ENCODE data around the gene ZNF20.

ZNF20 gene

DNA sequence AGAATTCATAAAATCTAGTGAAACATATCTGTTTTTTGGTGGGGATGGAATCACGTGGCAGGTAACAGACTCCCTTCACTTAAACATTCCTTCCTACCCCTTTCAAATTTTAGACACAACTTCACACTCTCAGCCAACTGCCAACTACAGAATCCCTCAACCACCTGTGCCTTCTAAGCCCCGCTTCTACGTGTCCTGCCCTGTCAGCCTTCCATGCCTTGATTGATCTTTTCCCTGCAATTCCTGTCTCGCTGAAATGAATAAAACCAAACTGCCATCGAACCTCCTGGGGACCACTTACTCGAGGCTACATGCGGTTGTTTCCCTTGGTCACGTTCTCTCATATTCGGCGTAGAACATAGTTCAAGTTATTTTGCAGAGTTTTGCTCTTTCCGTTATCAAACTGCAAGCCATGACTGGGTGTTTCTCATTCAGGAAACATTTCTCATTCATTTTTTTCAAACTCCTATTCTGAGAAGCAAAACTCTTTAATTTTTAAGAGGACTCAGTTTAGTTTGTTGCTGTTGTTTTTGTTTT lies 15.2 kb upstream of the ZNF20 start:
- Histone ChIP-seq H3K27me3 (ENCODE audit: control insufficient read depth, insufficient read depth, low read length) (no peaks in the 10 kb centered on the region), H3K27ac (peak overlapping the region; percentile 73), H3K36me3 (ENCODE audit: control insufficient read depth, insufficient read depth, low read length) (no peaks in the 10 kb centered on the region)

DNA sequence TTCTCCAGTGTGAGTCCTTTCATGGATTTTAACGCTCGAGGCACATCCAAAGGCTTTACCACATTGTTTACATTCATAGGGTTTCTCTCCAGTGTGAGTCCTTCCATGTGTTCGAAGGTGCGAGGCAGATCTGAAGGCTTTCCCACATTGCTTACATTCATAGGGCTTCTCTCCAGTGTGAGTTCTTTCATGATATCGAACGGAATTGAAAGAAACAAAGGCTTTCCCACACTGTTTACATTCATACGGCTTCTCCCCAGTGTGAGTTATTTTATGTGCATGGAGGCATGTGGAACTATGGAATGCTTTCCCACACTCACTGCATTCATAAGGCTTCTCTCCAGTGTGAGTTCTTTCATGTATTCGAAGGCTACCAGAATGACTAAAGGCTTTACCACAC lies 5.2 kb upstream of the ZNF20 start:
- Histone ChIP-seq H3K4me2 (ENCODE audit: low read length) (no peak overlapping the region), H3K4me3 (ENCODE audit: low read depth, low read length) (no peak overlapping the region), H2AFZ (no peak overlapping the region), H3K27me3 (ENCODE audit: control insufficient read depth, insufficient read depth, low read length) (no peaks in the 10 kb centered on the region), H3K9me3 (ENCODE audit: control insufficient read depth, low read length) (no peaks in the 10 kb centered on the region), H3K9ac (no peak overlapping the region), H3K79me2 (no peaks in the 10 kb centered on the region), H3K27ac (no peak overlapping the region), H3K4me1 (peaks cover 3% of the 10 kb centered on the region), H3K36me3 (ENCODE audit: control insufficient read depth, insufficient read depth, low read length) (no peaks in the 10 kb centered on the region)
- TF ChIP-seq, protein P1, sequence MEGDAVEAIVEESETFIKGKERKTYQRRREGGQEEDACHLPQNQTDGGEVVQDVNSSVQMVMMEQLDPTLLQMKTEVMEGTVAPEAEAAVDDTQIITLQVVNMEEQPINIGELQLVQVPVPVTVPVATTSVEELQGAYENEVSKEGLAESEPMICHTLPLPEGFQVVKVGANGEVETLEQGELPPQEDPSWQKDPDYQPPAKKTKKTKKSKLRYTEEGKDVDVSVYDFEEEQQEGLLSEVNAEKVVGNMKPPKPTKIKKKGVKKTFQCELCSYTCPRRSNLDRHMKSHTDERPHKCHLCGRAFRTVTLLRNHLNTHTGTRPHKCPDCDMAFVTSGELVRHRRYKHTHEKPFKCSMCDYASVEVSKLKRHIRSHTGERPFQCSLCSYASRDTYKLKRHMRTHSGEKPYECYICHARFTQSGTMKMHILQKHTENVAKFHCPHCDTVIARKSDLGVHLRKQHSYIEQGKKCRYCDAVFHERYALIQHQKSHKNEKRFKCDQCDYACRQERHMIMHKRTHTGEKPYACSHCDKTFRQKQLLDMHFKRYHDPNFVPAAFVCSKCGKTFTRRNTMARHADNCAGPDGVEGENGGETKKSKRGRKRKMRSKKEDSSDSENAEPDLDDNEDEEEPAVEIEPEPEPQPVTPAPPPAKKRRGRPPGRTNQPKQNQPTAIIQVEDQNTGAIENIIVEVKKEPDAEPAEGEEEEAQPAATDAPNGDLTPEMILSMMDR (IDR thresholded peaks at IDR 0.05), result no peak

More for the DNA sequence above, 15.2 kb upstream of the ZNF20 start:
- peak overlapping the region; percentile 78 for H3K4me2 ChIP-seq (ENCODE audit: low read length)
- no peaks in the 10 kb centered on the region for H3K79me2 ChIP-seq
- H3K4me3 ChIP-seq (ENCODE audit: low read depth, low read length), result peak overlapping the region; percentile 95
- peak overlapping the region; percentile 10 for H3K9ac ChIP-seq
- H3K4me1 ChIP-seq, result peaks cover 4% of the 10 kb centered on the region
- peak overlapping the region; percentile 94 for H2AFZ ChIP-seq
- H3K9me3 ChIP-seq (ENCODE audit: control insufficient read depth, low read length), result no peaks in the 10 kb centered on the region
- TF ChIP-seq, protein P1 (IDR thresholded peaks at IDR 0.05), result no peak

DNA sequence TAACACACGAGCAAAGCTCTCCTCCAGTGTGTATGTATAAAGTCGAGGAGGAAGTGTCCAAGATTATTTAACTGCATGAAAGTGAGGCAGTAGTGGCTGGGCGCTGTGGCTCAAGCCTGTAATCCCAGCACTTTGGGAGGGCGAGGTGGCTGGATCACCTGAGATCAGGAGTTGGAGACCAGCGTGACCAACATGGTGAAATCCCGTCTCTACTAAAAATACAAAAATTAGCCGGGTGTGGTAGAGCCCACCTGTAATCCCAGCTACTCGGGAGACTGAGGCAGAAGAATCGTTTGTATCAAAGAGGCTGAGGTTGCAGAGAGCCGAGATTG lies 1.2 kb upstream of the ZNF20 start:
- TF ChIP-seq, protein P1 (IDR thresholded peaks at IDR 0.05), result peak; percentile 2
- Histone ChIP-seq H3K9me3 (ENCODE audit: control insufficient read depth, low read length) (no peaks in the 10 kb centered on the region), H3K79me2 (no peaks in the 10 kb centered on the region), H3K27ac (no peak overlapping the region), H3K4me3 (ENCODE audit: low read depth, low read length) (no peak overlapping the region), H3K4me1 (peaks cover 5% of the 10 kb centered on the region), H2AFZ (peak overlapping the region; percentile 93), H3K36me3 (ENCODE audit: control insufficient read depth, insufficient read depth, low read length) (no peaks in the 10 kb centered on the region), H3K27me3 (ENCODE audit: control insufficient read depth, insufficient read depth, low read length) (no peaks in the 10 kb centered on the region), H3K4me2 (ENCODE audit: low read length) (no peak overlapping the region), H3K9ac (no peak overlapping the region)

DNA sequence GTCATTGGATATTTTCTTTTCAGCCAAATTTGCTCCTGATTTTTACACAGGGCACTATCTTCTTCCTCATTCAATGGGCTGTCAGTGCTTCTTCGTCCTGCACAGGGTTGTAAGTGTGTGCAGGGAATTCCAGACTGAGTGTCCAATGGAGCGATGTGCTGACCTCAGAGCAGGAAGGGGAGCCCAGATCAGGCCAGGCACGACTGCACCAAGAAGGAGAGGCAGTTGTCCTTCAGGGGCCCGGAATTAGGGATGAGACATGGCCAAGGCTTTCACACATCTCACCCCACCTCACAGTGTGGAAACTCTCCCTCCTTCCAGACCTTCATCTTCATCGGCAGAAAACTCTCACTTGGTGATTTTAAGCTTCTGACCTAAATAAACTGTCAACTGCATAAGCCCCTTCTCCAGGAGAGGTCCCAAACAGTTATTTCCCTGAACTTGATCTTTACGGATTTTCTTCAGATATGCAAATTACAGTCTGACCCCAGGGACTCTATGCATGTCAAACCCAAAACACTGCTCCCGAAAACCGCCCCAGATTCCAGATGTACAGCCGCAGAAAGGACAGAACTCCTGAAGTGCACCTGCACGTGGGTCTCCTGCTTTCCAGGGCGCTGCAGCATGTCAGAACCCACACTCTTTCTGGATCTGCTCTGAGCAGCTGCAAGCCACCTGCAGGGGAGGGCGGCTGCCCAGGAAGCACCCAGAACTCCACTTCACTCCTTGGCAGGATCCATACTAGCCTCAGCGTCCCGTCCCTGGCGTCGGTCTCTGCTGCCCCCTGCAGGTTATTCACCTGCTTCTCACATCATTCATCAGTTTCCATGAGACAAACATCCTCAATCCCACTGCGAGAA lies 625 bp upstream of the ZNF20 start:
- TF ChIP-seq, protein P1 (IDR thresholded peaks at IDR 0.05), result peak; percentile 98
- Histone ChIP-seq H3K79me2 (no peaks in the 10 kb centered on the region), H3K9me3 (ENCODE audit: control insufficient read depth, low read length) (no peaks in the 10 kb centered on the region), H3K4me1 (peaks cover 5% of the 10 kb centered on the region), H3K36me3 (ENCODE audit: control insufficient read depth, insufficient read depth, low read length) (no peaks in the 10 kb centered on the region), H3K4me3 (ENCODE audit: low read depth, low read length) (peak overlapping the region; percentile 96), H3K4me2 (ENCODE audit: low read length) (peak overlapping the region; percentile 77), H2AFZ (peak overlapping the region; percentile 93), H3K27ac (peak overlapping the region; percentile 80), H3K9ac (no peak overlapping the region), H3K27me3 (ENCODE audit: control insufficient read depth, insufficient read depth, low read length) (no peaks in the 10 kb centered on the region)
